GM11168 (cell line): Measurements from ENCODE around the gene ASB2.

Source experiments
- in situ Hi-C: fragments of 300-500 bp; cut with MboI; formaldehyde crosslinking; loops from one replicate; pipeline ENCODE4 v1.12.0; 2022; ENCODE audit warnings: low sequenced_read_pairs; ENCODE audit not compliant: unreplicated experiment

Gene ASB2

DNA sequence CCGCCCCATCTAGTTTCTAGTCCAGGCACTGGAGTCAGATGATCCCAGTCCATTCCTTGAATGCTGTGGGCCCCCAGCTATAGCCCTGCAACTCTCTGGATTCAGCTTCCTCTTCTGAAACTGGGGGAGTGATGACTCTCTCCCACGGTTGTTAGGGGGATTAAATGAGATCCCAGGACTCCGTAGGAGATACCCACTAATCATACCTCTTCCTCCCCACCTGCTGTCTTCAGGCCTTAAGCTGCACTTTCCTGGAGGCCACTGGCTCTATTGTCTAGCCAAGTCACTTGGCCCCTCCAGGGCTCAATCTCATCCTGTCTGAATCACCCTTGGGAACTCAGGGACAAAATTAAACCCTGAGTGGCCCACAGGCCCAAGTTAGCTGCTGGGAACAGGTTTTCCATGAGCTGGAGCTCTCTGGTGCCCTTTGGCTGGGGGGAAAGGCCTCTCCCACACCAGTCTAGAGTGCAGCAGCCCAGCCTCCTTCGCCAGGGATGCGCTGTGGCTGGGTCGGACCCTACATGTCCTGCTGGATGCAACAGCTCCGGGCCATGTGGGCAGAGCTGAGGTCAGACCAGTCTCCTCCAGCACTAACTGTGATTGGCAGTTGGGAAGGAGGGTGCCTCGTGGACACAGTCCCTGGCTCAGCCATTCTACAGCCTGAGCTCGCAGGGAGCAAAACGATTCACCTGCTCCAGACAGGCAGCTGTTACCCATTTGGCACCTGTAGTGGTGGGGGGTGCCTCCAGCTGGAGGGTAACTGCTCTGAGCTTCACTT, 6.0 kb upstream of the ASB2 start:
- in situ Hi-C loops, result no loop called here

DNA sequence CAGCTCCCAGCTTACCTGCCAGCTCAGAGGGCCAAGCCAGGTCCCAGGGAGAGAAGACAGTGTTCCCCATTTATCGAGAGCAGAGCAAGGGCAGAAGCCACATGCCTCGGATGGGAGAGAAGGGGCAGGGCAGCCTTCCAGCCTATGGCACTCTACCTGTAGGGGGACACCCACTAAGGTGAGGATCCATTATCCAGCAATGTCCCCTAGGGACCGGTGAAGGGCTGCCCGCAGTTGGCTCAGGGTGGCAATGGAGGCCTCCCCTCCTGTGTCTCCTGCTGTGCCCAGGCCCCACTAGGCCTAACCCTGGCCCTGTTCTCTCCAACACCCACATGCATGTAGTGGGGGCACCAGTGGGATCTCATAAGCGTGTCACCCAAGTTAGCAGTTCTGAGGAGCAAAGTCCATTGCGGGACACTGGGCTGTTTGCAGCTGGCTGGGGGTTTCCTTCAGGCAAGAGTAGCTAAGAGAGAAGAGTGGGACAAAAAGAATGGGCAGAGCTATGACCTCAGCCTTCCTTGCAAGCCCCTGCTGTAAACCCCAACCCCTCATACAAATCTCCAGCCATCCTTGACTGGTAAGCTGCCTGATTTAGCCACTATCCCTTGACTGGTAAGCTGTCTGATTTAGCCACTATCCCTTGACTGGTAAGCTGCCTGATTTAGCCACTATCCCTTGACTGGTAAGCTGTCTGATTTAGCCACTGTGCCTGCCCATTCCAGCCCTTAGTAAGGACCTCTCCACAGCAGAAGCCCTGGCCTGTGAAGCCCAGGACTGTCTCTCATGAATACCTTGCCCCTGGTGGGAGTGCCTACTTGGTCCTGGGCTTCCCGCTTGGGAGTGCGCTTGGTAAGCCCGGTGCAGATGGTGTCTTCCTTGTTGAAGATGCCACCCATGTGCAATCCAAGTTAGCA, 5.2 kb upstream of the ASB2 start:
- in situ Hi-C loops, result no loop called here

DNA sequence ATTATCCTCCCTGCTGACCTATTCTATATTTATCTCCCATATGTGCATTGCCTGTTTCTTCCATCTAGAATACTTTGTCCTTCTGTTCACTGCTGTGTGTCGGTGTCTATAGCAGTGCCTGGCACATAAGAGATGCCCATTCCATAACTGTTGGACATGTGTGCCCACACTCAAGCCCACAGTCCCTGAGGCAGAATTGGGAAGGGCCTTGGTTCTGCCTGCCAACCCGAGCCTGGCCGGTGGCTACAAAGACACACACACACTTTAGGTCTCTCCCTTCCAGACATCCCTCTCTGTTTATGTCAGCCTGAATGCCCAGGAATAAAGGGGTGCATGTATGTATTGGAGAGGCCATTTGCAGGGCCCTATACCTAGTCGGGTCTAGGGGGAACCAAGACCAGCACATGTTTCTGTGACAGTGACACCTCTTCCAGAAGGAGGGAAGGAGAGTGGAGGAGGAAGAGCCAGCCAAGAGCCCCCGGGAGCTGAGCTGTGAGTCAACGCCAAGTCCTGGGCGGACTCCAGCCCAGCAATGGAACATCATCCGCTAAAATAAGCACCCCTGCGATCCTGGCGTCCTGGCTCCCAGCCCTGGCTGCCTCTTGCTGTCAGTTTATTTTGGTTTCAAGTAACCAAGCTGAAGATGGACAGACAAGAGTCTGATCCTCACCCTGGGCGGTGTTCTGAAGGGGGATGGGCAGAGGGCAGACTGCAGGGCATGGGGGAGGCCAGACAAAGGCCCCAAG, 4.3 kb upstream of the ASB2 start:
- in situ Hi-C loops, result no loop called here

DNA sequence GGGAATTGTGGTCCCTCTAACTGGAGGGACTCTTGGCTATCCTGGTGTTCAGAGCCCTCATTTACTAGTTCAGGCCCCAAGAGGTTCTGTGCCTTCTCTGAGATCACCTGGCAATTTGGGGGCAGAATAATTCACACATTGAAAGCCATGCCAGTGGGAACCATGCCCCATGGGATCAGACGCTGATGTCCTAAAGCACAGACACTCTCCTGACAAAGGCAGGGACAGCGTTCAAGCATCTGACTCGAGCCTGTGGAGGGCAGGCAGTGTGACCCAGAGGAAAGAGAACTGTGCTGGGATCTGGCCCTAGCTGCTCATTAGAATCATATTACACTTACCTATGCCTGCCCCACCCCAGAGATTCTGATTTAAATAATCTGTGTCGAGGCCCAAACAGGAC, 2.4 kb upstream of the ASB2 start:
- in situ Hi-C loops, result no loop called here

DNA sequence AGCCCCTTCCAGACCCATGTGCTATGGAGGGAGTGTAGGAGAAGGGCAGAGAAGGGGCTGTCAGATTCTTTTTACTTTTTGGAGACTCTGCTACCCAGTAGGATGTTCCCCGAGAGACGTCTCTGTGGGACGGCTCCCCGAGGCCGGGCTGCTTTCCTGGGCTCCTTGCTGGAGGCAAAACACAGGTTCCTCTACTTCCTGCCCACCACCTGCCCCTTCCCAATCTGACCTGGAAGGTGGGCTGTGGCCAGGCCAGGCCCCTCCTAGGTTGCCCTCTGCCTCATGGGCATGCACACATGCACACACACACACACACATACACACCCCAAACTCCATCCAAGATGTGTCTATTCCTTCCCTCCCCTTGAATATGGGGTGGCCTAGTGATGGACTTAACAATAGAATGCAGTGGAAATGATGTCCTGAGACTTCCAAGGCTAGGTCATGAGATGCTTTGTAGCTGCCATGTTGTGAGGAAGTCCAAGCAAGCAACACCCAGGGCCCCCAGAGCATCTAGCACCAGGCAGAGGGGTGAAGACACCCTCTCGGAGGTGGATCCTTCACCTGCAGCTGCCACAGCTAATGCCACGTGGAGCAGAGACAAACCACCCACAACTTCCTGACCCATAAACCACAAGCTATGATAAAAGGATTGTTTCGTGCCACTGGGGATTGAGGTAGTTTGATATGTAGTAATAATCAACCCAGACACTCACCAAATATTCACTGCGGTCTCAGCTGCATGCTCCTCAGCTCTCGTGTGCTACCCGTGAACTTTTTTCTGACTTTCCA, 1.6 kb upstream of the ASB2 start:
- in situ Hi-C loops, result no loop called here

DNA sequence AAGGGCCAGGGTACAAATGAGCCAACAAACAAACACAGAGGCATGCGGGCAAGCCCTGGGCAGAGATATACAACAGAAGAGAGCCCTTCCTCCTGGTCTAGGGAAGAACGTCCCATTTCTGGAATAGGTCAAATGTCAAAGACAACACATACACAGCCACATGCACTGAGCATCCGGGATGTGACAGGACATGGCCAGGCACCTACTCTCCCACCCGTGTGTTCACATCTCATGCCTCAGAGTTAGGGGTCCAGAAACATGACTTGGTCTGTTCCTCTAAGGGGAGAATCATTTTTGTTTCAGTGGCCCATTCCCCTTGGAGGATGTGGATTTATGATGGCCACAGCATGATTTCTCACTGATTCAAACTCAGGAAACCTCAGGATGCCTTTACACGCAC, 801 bp upstream of the ASB2 start:
- in situ Hi-C loops, result no loop called here

DNA sequence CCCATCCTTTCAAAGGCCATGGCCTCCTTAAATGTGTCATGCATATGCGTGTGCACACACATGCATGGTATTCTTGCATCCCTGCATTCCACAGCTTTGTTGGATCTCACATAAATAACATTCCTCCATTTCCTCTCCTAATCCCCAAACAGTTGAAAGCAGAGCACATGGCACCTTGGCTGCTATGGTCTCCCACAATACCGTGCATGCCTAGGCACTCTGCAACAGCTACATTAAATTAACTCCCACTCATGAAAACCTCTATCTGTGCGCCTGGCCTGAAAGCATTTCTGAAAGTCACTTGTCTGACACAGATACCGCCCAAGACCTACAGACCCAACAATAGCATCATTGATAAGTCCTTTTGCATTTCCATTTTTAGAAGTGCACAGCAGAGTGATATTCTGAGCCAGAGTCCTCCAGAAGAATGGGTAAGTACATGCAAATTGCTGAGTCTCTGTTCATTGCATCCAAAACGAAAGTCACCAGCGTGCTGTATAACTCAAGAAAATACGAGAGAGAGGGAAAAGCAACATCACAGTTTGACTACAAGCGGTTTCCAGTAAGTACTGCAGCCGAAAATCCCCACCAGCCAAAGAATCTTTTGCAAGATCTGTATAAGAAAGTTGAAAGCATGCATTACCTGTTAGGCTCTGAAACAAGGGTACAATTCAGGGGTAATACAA, 436 bp downstream of the ASB2 start:
- in situ Hi-C loops, result no loop called here

DNA sequence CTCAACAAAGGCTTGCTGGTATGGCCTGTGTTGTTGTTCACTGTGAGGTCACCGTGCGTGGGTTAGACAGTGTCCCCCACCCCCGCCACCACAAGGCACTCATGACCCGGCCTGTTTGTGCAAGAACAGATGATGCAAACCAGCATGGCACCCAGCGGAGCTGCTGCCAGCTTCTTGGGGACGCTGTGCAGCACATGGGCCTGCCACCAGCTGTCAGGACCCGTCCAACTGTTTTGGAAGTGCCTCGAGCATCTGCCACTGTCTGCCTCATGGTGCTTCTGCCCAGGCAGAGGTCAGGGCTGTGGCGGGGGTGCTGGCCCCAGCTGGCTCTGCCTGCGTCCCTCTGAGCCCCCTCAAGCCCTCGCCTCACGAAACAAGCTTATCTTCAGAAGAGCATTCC, 1.5 kb downstream of the ASB2 start:
- in situ Hi-C loops, result no loop called here

DNA sequence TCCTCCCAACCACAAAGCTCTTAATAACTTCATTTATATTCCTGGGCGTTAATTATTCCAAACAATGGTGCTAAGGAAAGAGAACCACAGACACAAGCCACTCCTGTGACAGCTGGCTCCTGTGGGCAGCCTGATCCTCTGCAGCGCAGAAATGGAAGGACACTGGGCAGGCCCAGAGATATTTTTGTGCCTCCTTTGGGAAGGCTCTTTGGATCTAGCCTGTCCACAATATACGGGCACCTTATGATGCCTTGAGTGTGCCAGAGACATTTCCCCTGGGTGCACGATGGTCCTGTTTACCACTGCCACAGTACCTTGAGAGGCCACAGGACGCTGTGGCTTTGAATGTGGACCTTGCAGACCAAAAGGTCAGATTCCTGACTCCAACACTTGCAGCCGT, 2.1 kb downstream of the ASB2 start:
- in situ Hi-C loops, result no loop called here

DNA sequence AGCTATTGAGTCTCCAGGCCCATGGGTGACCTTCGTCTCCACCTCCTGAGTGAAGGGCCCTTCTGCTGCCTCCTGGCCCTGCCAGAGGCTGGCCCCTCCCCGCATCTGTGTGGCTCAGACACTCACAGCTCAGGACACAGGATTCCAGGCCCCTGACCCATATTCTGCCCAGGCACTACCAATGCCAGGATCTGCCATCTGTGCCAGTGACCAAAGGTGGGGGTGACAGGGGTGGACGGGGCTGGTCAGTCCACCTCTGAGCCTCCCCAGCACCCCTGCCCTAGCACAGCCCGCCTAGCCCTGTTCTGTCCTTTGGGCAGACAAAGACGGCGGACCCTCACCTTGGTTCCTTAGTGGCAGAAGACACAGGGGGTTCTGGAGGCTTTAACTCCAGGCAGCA, 2.8 kb downstream of the ASB2 start:
- in situ Hi-C loops, result no loop called here

DNA sequence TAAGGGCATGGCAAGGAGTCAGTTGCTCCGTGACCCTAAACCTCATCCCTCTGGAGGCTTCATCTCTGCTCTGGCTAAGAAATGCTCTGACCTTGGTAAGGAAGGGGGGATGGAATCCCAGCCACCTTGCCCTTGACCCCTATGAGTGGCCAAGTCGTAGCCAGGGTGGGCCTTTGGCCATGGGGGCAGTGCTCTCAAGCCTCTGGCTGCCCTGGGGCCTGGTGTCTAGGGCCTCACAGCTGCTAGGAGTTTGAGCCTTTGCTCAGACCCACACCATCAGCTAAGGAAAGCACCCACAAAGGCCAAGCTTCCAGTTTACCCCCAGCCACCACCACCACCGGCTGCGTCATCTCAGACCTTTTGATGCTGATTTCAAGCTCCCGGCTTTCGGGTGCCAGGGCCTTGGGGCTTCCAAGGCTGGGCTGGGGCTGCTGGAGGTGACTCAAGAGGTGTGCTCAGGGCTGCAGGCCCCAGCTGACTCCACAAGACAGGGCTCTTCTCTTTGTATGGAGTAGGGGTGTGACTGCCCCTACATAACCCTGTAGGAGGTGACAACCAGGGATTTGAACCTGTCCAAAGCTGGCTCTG, 3.7 kb downstream of the ASB2 start:
- in situ Hi-C loops, result no loop called here

DNA sequence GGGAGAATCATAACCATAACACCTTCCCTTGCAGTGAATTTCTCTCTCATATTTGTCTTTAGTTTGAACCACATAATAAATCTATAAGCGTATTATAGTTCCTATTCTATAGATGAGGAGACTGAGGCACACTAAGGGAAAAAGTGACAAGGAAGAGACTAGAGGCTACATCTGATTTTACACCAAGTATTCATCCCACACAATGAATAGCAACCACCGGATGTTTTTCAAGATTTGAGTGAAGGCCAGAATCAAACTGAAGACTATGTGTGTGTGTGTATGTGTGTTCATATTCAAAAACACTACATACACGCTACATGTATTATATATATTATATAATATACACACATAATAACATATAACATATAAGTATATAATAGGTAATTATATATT, 4.7 kb downstream of the ASB2 start:
- in situ Hi-C loops, result no loop called here

DNA sequence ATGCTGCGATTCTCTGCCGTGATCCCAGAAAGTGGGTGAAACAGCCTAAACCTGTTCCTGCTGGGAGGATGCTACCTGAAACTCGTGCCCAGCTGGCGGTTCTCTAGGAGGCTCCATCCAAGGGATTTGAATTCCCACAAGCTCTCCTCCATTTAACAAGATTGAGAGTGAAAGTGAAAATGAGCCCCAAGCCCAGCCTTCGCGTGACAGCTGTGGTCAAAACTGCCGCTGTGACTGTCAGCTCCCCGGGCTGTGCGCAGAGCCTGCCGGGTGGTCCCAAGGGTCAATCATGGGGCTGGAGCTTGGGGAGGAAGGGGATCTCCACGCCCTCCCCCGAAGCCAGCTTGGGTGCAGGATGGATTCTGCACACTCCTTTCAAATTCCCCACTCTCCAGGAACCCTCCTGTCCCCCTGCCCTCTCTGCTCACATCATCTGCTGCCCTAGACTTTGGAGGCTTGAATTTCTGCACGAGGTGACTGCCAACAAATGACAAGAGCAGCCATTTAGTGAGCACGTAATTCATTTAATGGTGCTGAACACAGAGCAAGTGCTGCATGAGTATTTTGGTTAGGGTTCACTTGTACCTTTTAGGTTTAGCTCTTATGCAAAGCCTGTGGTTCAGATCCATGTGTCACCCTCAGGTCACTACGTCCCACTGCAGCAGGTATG, 5.3 kb downstream of the ASB2 start:
- in situ Hi-C loops, result no loop called here

DNA sequence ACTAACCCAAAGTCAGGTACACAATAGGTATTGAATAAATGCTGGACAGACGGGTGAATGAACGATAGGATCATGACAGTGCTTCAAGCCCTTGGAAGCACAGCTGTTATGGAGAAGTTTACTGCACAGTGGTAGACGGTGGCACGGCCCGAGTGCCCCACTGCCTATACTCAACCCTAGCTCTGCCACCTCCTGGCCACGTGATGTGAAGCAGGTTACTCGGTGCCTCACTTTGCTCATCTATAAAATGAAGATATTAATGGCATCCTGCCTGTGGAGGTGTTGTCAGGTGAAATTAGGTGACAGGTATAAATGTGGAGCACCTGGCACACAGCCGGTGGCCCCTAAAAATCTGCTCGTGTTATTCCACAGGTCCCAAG, 5.8 kb downstream of the ASB2 start:
- in situ Hi-C loops, result no loop called here

DNA sequence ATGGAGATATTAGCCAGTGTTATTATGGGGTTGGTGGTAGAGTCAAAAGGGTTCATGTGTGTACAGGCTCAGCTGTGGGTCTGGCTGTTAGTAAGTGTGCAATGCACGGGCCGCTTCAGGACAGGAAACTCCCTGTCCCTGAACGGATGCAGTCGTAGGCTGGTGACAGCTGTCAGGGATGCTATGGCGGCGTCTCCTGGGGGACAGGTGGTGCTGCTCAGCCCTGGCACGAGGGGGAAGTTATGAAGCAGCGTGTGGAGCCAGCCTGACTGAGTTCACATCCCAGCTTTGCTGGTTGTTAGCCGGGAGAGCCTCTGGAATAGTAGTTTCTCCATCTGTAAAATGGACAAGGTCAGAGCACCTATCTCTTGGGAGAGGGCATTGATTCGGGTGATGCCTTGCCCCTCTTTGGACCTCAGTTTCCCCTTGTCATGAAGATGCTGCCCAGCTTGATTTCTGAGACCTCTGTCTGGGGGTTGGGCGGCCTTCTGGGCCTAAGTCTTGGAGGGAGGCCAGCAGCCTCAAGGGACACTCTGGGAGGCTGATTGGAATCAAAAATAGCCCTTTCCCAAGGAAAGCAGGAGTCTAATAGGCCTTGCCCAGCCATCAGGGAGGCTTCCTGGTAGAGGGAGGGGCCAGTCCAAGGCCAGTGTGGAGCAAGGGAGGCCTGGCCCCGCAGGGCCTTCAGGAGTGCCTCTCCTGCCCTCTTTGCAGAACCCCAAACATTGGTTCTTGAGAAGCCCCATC, 7.1 kb downstream of the ASB2 start:
- in situ Hi-C loops, result no loop called here

DNA sequence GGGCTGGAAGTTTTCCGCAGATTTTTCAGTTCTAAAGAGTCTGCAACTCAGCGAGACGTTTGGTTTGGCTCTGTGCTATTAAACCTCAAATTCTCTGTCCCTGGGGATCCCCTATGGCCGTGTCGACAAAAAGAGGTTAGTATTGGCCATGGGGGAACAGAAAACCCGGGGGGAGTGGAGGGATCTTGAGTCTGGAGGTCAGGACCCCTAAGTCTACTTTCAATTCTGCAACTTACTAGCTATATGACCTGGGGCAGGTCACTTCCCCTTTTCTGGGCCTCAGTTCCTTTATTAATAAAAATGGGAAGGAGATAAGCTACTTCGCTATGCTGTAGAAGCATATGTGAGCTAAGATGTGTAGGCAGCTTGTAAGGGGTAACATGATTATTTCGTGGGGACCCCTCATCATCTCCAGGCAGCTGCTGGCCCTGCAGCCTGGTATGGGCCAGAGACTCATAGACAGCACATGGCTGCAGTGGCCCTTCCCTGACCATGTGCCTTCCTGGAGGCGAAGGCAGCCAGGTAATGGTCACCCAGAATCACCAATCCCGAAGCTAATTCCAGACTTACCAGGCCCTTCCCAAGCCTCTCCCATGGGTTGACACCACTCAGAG, 8.6 kb downstream of the ASB2 start:
- in situ Hi-C loops, result no loop called here

DNA sequence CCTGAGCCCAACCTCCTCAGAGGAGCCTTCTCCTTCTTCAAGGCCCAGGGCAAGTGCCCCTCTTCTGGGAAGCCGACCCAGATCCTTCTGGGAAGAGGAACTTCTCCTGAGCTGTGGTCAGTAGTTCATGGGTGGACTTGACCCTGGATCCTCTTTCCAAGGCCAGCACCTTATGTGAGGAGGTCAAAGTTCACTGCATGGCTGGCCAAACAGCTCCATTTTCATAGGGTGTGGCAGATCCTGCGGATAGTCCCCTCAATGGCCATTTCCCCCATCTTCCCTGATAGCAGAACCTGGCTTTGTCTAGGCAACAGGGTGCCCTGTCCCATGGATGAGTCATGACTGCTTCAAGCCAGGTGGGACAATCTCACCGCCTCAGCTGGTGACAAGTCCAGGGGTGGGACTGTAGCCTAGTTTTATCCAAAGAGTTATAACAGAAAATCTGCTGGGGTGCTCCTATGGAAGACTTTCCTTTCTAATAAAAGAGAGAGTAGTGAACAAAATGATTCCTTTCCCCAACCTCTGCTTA, 10.4 kb downstream of the ASB2 start:
- in situ Hi-C loops, result no loop called here
